HFFc6 (cell line): ENCODE data around the gene SCLY. TPM values are rescaled to one million over a fixed set of nuclear protein-coding genes. Genes with fewer than 3 reads are reported as not detected.

Experiments used
- DNase-seq: peaks from one replicate; pipeline ENCODE4 v3.0.0-alpha.2; 2018
- H3K27ac Mint-ChIP-seq: 2 replicates; pipeline ENCODE4 v1.8.0; 2020; ENCODE audit warnings: mild to moderate bottlenecking, mixed read lengths
- H3K27me3 Mint-ChIP-seq: 2 replicates; pipeline ENCODE4 v1.8.0; 2021; ENCODE audit warnings: mild to moderate bottlenecking, moderate library complexity, mixed read lengths; ENCODE audit not compliant: insufficient read depth
- H3K36me3 Mint-ChIP-seq: 2 replicates; pipeline ENCODE4 v1.8.0; 2021; ENCODE audit warnings: low read depth, mixed read lengths
- H3K4me1 Mint-ChIP-seq: 2 replicates; pipeline ENCODE4 v1.8.0; 2020; ENCODE audit warnings: low read depth, mixed read lengths
- H3K4me3 Mint-ChIP-seq: 2 replicates; pipeline ENCODE4 v1.8.0; 2020; ENCODE audit warnings: mild to moderate bottlenecking, moderate library complexity, mixed read lengths
- H3K9me3 Mint-ChIP-seq: 2 replicates; pipeline ENCODE4 v1.8.0; 2020; ENCODE audit warnings: mild to moderate bottlenecking, mixed read lengths
- CTCF ChIP-seq: fragments of 200-600 bp; sonication (generic); IDR thresholded peaks from 2 replicates; pipeline ENCODE4 v1.5.0; 2021; ENCODE audit warnings: antibody characterized with exemption, mild to moderate bottlenecking
- total RNA-seq, 6 experiments: library from RNA; stranded (reverse); fragmentation: NEBNext Ultra II Directional; extraction: Animal tissue kit (Norgen Biotek cat#: 25700); gene quantifications; 2 replicates in 1 of 6; 3 replicates in 5 of 6; pipeline ENCODE4 v1.2.3, GENCODE V29; 2021

Gene SCLY
- total RNA-seq, 6 experiments from 2014 or later: 11.3 to 16.4 (median 12.3) TPM

GRCh38 chr2:238082827-238083226, 22.0 kb downstream of the SCLY start:
- TF ChIP-seq CTCF: no peak
- no peaks in the 10 kb centered on the region for H3K27me3 Mint-ChIP-seq
- no peaks in the 10 kb centered on the region for H3K9me3 Mint-ChIP-seq
- H3K4me1 Mint-ChIP-seq: no peaks in the 10 kb centered on the region
- no peak for DNase-seq
- H3K36me3 Mint-ChIP-seq: peaks cover 31% of the 10 kb centered on the region
- no peak overlapping the region for H3K27ac Mint-ChIP-seq
- no peak overlapping the region for H3K4me3 Mint-ChIP-seq

- H3K36me3 Mint-ChIP-seq: peaks cover 31% of the 10 kb centered on the region
- H3K4me3 Mint-ChIP-seq: no peak overlapping the region
- no peaks in the 10 kb centered on the region for H3K4me1 Mint-ChIP-seq
- H3K9me3 Mint-ChIP-seq: no peaks in the 10 kb centered on the region
- TF ChIP-seq CTCF: no peak
- no peak overlapping the region for H3K27ac Mint-ChIP-seq
- H3K27me3 Mint-ChIP-seq: no peaks in the 10 kb centered on the region
- DNase-seq: no peak
Measured at GRCh38 chr2:238083919-238084318, 23.1 kb downstream of the SCLY start.

- peaks cover 28% of the 10 kb centered on the region for H3K36me3 Mint-ChIP-seq
- H3K27ac Mint-ChIP-seq: no peak overlapping the region
- no peaks in the 10 kb centered on the region for H3K9me3 Mint-ChIP-seq
- no peak for TF ChIP-seq CTCF
- H3K4me1 Mint-ChIP-seq: no peaks in the 10 kb centered on the region
- no peaks in the 10 kb centered on the region for H3K27me3 Mint-ChIP-seq
- H3K4me3 Mint-ChIP-seq: no peak overlapping the region
- no peak for DNase-seq
Measured at GRCh38 chr2:238084761-238085160, 24.0 kb downstream of the SCLY start.

GRCh38 chr2:238085899-238086298, 25.1 kb downstream of the SCLY start:
- Mint-ChIP-seq H3K27ac (no peak overlapping the region), H3K4me3 (no peak overlapping the region), H3K27me3 (no peaks in the 10 kb centered on the region), H3K36me3 (peaks cover 18% of the 10 kb centered on the region), H3K9me3 (no peaks in the 10 kb centered on the region), H3K4me1 (no peaks in the 10 kb centered on the region)
- TF ChIP-seq CTCF: no peak
- DNase-seq: no peak

GRCh38 chr2:238087211-238087610, 26.4 kb downstream of the SCLY start:
- Mint-ChIP-seq H3K27me3 (no peaks in the 10 kb centered on the region), H3K36me3 (peaks cover 7% of the 10 kb centered on the region; the same call in 1 of the 2 replicates)
- no peak for TF ChIP-seq CTCF

GRCh38 chr2:238090887-238091286, 30.1 kb downstream of the SCLY start:
- no peaks in the 10 kb centered on the region for H3K27me3 Mint-ChIP-seq
- no peaks in the 10 kb centered on the region for H3K4me1 Mint-ChIP-seq
- H3K4me3 Mint-ChIP-seq: no peak overlapping the region
- no peak for DNase-seq
- H3K9me3 Mint-ChIP-seq: no peaks in the 10 kb centered on the region
- no peak for TF ChIP-seq CTCF
- no peak overlapping the region for H3K27ac Mint-ChIP-seq
- no peaks in the 10 kb centered on the region for H3K36me3 Mint-ChIP-seq

More at GRCh38 chr2:238087211-238087610, 26.4 kb downstream of the SCLY start:
- Mint-ChIP-seq H3K4me3 (no peak overlapping the region), H3K4me1 (no peaks in the 10 kb centered on the region), H3K27ac (no peak overlapping the region), H3K9me3 (no peaks in the 10 kb centered on the region)
- no peak for DNase-seq
